GM10266 (cell line): ENCODE results near the gene PADI4.

Source experiments
- DNase-seq: peaks from one replicate; pipeline ENCODE4 v3.0.0; 2012; ENCODE audit errors: extremely low spot score
- CTCF ChIP-seq: IDR thresholded peaks from 2 replicates; pipeline ENCODE4 v1.5.1; 2012; ENCODE audit warnings: mild to moderate bottlenecking, low read depth; ENCODE audit not compliant: control insufficient read depth, insufficient read depth; ENCODE audit errors: missing control alignments

Gene PADI4

GRCh38 chr1:17393230-17393629, 85.2 kb downstream of the PADI4 start:
- DNase-seq: no peak
- no peak for TF ChIP-seq CTCF

- no peak for DNase-seq
- TF ChIP-seq CTCF: no peak
These were observed 90.1 kb downstream of the PADI4 start for GRCh38 chr1:17397910-17398695.

GRCh38 chr1:17400725-17401341, 92.8 kb downstream of the PADI4 start:
- DNase-seq: no peak
- no peak for TF ChIP-seq CTCF

- TF ChIP-seq CTCF: no peak
- no peak for DNase-seq
These were observed 93.8 kb downstream of the PADI4 start for GRCh38 chr1:17401841-17402240.

- TF ChIP-seq CTCF: no peak
- no peak for DNase-seq
These were observed 95.1 kb downstream of the PADI4 start for GRCh38 chr1:17403081-17403480.

GRCh38 chr1:17404034-17404684, 96.2 kb downstream of the PADI4 start:
- TF ChIP-seq CTCF: no peak
- no peak for DNase-seq

- no peak for TF ChIP-seq CTCF
- no peak for DNase-seq
These were observed 96.8 kb downstream of the PADI4 start for GRCh38 chr1:17404820-17405219.
